ENCODE measurements around the gene SHISA9.

DNA sequence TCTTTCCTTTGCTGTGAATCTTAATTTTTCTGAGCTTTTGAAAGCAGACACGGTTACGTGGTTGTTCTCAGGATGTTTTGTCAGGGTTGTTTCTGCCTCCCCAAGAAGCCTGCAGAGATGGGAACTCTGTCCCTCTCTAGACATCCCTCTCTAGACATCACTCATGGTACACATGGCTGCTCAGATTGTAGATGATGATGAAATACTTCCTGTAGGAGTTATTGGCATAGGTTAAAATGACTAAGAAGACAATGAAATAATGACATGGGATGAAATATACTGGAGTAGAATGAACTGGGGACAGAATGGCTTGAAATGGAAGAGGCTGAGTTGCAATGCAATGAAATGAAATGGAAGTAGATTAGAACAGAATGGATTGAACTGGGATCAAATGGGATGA, 253.4 kb downstream of the SHISA9 start:
- no peak for TF ChIP-seq SIN3A (IDR thresholded peaks at IDR 0.05; ENCODE audit: borderline replicate concordance, insufficient read depth, low read length)
- TF ChIP-seq TAF1 (IDR thresholded peaks at IDR 0.05; ENCODE audit: borderline replicate concordance, insufficient read depth, low read length): no peak
